ENCODE measurements around the gene USP54. TPM values are rescaled to one million over a fixed set of nuclear protein-coding genes. Genes with fewer than 3 reads are reported as not detected.

Gene USP54
- total RNA-seq, 1 experiment from 2014 or later, result 45.8 TPM

GRCh38 chr10:73591935-73592699 lies 975 bp upstream of the USP54 start:
- no TSS peak for BruUV-seq (replicated peaks)
- H3K9me3 Mint-ChIP-seq (ENCODE audit: unreplicated experiment), result no peaks in the 10 kb centered on the region

GRCh38 chr10:73589563-73590126 lies 1.5 kb downstream of the USP54 start:
- Histone ChIP-seq H3K36me3 (ENCODE audit: control insufficient read depth, insufficient read depth, low read length) (no peaks in the 10 kb centered on the region), H3K4me3 (ENCODE audit: low read depth, low read length) (peak overlapping the region; percentile 20), H3K27me3 (replicated peaks; ENCODE audit: control insufficient read depth, insufficient read depth, low read length) (no peaks in the 10 kb centered on the region), H3K4me1 (peaks cover 57% of the 10 kb centered on the region), H3K9me3 (peaks cover 5% of the 10 kb centered on the region; the same call in 1 of the 2 replicates)
- ChIA-PET POLR2A (no interaction called here), CTCF (no interaction called here)
- intact Hi-C loops (cut with micrococcal nuclease; ENCODE audit: unreplicated experiment), result loop anchor here (5.0 kb wide), 1 partner anchor 53 kb away; the partner anchor contains the start of gene MYOZ1
- Mint-ChIP-seq H3K27ac (ENCODE audit: unreplicated experiment) (peak overlapping the region; percentile 69), H3K4me1 (ENCODE audit: low read depth, unreplicated experiment) (peaks cover 53% of the 10 kb centered on the region), H3K9me3 (ENCODE audit: unreplicated experiment) (peaks cover 6% of the 10 kb centered on the region), H3K4me3 (ENCODE audit: unreplicated experiment) (peak overlapping the region; percentile 60), H3K27me3 (ENCODE audit: insufficient read depth, unreplicated experiment) (no peaks in the 10 kb centered on the region), H3K36me3 (ENCODE audit: insufficient read depth, unreplicated experiment) (peaks cover 4% of the 10 kb centered on the region)
- TF ChIP-seq, protein P1, sequence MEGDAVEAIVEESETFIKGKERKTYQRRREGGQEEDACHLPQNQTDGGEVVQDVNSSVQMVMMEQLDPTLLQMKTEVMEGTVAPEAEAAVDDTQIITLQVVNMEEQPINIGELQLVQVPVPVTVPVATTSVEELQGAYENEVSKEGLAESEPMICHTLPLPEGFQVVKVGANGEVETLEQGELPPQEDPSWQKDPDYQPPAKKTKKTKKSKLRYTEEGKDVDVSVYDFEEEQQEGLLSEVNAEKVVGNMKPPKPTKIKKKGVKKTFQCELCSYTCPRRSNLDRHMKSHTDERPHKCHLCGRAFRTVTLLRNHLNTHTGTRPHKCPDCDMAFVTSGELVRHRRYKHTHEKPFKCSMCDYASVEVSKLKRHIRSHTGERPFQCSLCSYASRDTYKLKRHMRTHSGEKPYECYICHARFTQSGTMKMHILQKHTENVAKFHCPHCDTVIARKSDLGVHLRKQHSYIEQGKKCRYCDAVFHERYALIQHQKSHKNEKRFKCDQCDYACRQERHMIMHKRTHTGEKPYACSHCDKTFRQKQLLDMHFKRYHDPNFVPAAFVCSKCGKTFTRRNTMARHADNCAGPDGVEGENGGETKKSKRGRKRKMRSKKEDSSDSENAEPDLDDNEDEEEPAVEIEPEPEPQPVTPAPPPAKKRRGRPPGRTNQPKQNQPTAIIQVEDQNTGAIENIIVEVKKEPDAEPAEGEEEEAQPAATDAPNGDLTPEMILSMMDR (IDR thresholded peaks at IDR 0.05; ENCODE audit: insufficient read depth in 1 of 2, low read depth in 1 of 2, low read length in 1 of 2, severe bottlenecking in 1 of 2, unreplicated experiment in 1 of 2), result no peak
- DNase-seq, result no peak
- no TSS peak for BruUV-seq (replicated peaks)

More at GRCh38 chr10:73591935-73592699, 975 bp upstream of the USP54 start:
- no peaks in the 10 kb centered on the region for H3K36me3 ChIP-seq (ENCODE audit: control insufficient read depth, insufficient read depth, low read length)
- TF ChIP-seq, protein P1 (IDR thresholded peaks at IDR 0.05; ENCODE audit: insufficient read depth in 1 of 2, low read depth in 1 of 2, low read length in 1 of 2, severe bottlenecking in 1 of 2, unreplicated experiment in 1 of 2), result peak; percentile 11 to 14
- ChIA-PET POLR2A (interaction anchor here (0.6 to 1.5 kb wide), 4 partner anchors 9 to 138 kb away, joined by 3 to 11 read pairs (median 6); partner anchors contain the start of gene PPP3CB), CTCF (interaction anchor here (0.9 to 1.2 kb wide), 3 partner anchors 10 to 63 kb away, joined by 3 to 10 read pairs (median 3); no protein-coding TSS in a partner anchor)
- Mint-ChIP-seq H3K36me3 (ENCODE audit: insufficient read depth, unreplicated experiment) (no peaks in the 10 kb centered on the region), H3K4me3 (ENCODE audit: unreplicated experiment) (peak overlapping the region; percentile 60), H3K27me3 (ENCODE audit: insufficient read depth, unreplicated experiment) (no peaks in the 10 kb centered on the region), H3K27ac (ENCODE audit: unreplicated experiment) (peak overlapping the region; percentile 96), H3K4me1 (ENCODE audit: low read depth, unreplicated experiment) (peaks cover 40% of the 10 kb centered on the region)
- peaks cover 35% of the 10 kb centered on the region for H3K4me1 ChIP-seq
- H3K9me3 ChIP-seq, result no peaks in the 10 kb centered on the region
- peak overlapping the region; percentile 9; the same call in 1 of the 2 replicates for H3K4me3 ChIP-seq (ENCODE audit: low read depth, low read length)
- H3K27me3 ChIP-seq (replicated peaks; ENCODE audit: control insufficient read depth, insufficient read depth, low read length), result no peaks in the 10 kb centered on the region
- DNase-seq, result peak; percentile 86 to 87
- intact Hi-C loops (cut with micrococcal nuclease; ENCODE audit: unreplicated experiment), result loop anchor here (1.0 kb wide), 1 partner anchor 9 kb away; no protein-coding TSS in a partner anchor

DNA sequence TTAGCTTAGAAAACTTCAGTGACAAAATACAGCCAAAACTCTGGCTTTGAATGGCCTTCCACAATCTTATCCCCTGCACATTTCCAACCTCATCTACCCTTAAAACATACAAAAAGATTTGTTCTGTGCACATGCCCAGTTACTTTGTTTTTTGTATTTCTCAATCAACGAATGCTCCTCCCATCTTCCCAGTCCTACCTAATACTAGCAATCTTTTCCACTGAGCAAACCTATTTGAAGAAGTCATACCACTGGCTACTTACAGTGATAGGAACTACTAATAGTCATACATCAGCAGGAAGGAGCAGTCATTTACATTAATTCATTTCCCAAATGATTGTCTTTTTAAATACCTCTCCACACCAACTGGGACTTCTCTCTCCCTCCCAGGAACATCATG lies 2.5 kb downstream of the USP54 start:
- Histone ChIP-seq H3K4me3 (ENCODE audit: low read depth, low read length) (0 out of 2 replicates have a peak overlapping the region, but pooled peaks have one; percentile 2), H3K36me3 (ENCODE audit: control insufficient read depth, insufficient read depth, low read length) (no peaks in the 10 kb centered on the region), H3K9me3 (peaks cover 5% of the 10 kb centered on the region; the same call in 1 of the 2 replicates), H3K27me3 (replicated peaks; ENCODE audit: control insufficient read depth, insufficient read depth, low read length) (no peaks in the 10 kb centered on the region), H3K4me1 (peaks cover 58% of the 10 kb centered on the region)
- H3K27ac Mint-ChIP-seq (ENCODE audit: unreplicated experiment), result peak overlapping the region; percentile 69
- peaks cover 6% of the 10 kb centered on the region for H3K36me3 Mint-ChIP-seq (ENCODE audit: insufficient read depth, unreplicated experiment)
- ChIA-PET POLR2A (no interaction called here), CTCF (no interaction called here)
- no peaks in the 10 kb centered on the region for H3K27me3 Mint-ChIP-seq (ENCODE audit: insufficient read depth, unreplicated experiment)
- peak overlapping the region; percentile 60 for H3K4me3 Mint-ChIP-seq (ENCODE audit: unreplicated experiment)
- H3K4me1 Mint-ChIP-seq (ENCODE audit: low read depth, unreplicated experiment), result peaks cover 59% of the 10 kb centered on the region
- intact Hi-C loops (cut with micrococcal nuclease; ENCODE audit: unreplicated experiment), result loop anchor here (5.0 kb wide), 1 partner anchor 54 kb away; the partner anchor contains the start of gene MYOZ1
- TF ChIP-seq, protein P1 (IDR thresholded peaks at IDR 0.05; ENCODE audit: insufficient read depth in 1 of 2, low read depth in 1 of 2, low read length in 1 of 2, severe bottlenecking in 1 of 2, unreplicated experiment in 1 of 2), result no peak
- peaks cover 10% of the 10 kb centered on the region for H3K9me3 Mint-ChIP-seq (ENCODE audit: unreplicated experiment)
- BruUV-seq (replicated peaks), result no TSS peak
- no peak for DNase-seq

All from Caco-2 (cell line).